Thymus (tissue), 14 donors: ENCODE data around the gene ZNF607. TPM values are rescaled to one million over a fixed set of nuclear protein-coding genes. Genes with fewer than 3 reads are reported as not detected.
"Not testable (repeated sequence)": the region's sequence is repeated elsewhere in the genome, so short reads cannot be mapped to it uniquely, and the experiment has no call there.

Experiments used
- DNase-seq, 9 donors: peaks; one replicate each; pipeline ENCODE4 v3.0.0-alpha.2; 2013; ENCODE audit warnings: low spot score in 9 of 9, low read depth in 6 of 9, missing footprints in 1 of 9
- H3K27ac ChIP-seq, 2 donors: one replicate each; pipeline ENCODE4 v1.5.1; 2013; ENCODE audit warnings: control low read depth in 1 of 2, low read depth in 1 of 2, low read length in 1 of 2, mild to moderate bottlenecking in 1 of 2, moderate library complexity in 1 of 2
- H3K27me3 ChIP-seq, 2 donors: one replicate each; pipeline ENCODE4 v1.5.1; 2013; ENCODE audit warnings: low read length in 1 of 2; ENCODE audit not compliant: control insufficient read depth in 2 of 2, insufficient read depth in 1 of 2
- H3K36me3 ChIP-seq, 2 donors: one replicate each; pipeline ENCODE4 v1.5.1; 2013; ENCODE audit warnings: low read length in 1 of 2, mild to moderate bottlenecking in 1 of 2, moderate library complexity in 1 of 2; ENCODE audit not compliant: control insufficient read depth in 2 of 2, insufficient read depth in 2 of 2
- H3K4me1 ChIP-seq, 2 donors: one replicate each; pipeline ENCODE4 v1.5.1; 2013; ENCODE audit warnings: low read length in 2 of 2; ENCODE audit not compliant: control insufficient read depth in 2 of 2, insufficient read depth in 2 of 2
- H3K4me3 ChIP-seq, 2 donors: one replicate each; pipeline ENCODE4 v1.5.1; 2013; ENCODE audit warnings: low read length in 2 of 2, control low read depth in 1 of 2, mild to moderate bottlenecking in 1 of 2
- H3K9me3 ChIP-seq, 2 donors: one replicate each; pipeline ENCODE4 v1.5.1; 2013; ENCODE audit warnings: low read length in 1 of 2, mild to moderate bottlenecking in 1 of 2; ENCODE audit not compliant: control insufficient read depth in 2 of 2, insufficient read depth in 1 of 2
- WGBS: extraction: QIAGEN DNeasy Blood & Tissue Kit; methylation state at CpG from one replicate; pipeline ENCODE4 v1.1.7; 2013; 5-methylcytosine and 5-hydroxymethylcytosine counted together
- long read RNA-seq, 10 donors: transcript quantifications; one replicate each; lab custom pipeline, GENCODE V29; 2026
- polyA plus RNA-seq: library from polyadenylated mRNA; stranded (reverse); fragments of 200-250 nt; gene quantifications from one replicate; pipeline ENCODE4 v1.2.3, GENCODE V29; 2013
- total RNA-seq: library from RNA; stranded (reverse); fragments of 120-200 nt; gene quantifications from one replicate; pipeline ENCODE4 v1.2.4, GENCODE V29; 2013
- donor health status: healthy.

The ZNF607 gene
- total RNA-seq (5.5 TPM), polyA plus RNA-seq (3.7 TPM)
- long read RNA-seq, donor 1: 0 reads
- long read RNA-seq, donor 2: 0 reads
- long read RNA-seq, donor 3: 0 reads
- long read RNA-seq, donor 4: 0 reads
- long read RNA-seq, donor 5: 0 reads
- long read RNA-seq, donor 6: 0 reads
- long read RNA-seq, donor 7: 0 reads
- long read RNA-seq, donor 8: 0 reads
- long read RNA-seq, donor 9: 0 reads
- long read RNA-seq, donor 10: 0 reads

GRCh38 chr19:37719111-37719926 is at the start of gene ZNF607:
TSS of gene ZNF607 (minus strand) at chr19:37719761. CDS start at chr19:37711618, 8,143 bp downstream.
- H3K27ac ChIP-seq: peak within 1 kb of the TSS; percentile 41 to 82
- no peaks in the 10 kb centered on the region for H3K36me3 ChIP-seq
- peak; percentile 54 to 88 (median 69) for DNase-seq
- no peaks in the 10 kb centered on the region for H3K9me3 ChIP-seq
- peak within 1 kb of the TSS; percentile 69 to 93 for H3K4me3 ChIP-seq
- H3K4me1 ChIP-seq: peaks cover 0 to 3% of the 10 kb centered on the region in 2 donors
- H3K27me3 ChIP-seq: no peaks in the 10 kb centered on the region
- under 1% methylated on average over 54 of the region's 54 CpGs for WGBS

GRCh38 chr19:37763488-37763887 is 43.9 kb upstream of the ZNF607 start:
- DNase-seq: no peak
- H3K4me1 ChIP-seq: no peaks in the 10 kb centered on the region
- WGBS: 98% methylated on average over 1 of the region's 1 CpG
- H3K27ac ChIP-seq: no peak overlapping the region
- H3K27me3 ChIP-seq: no peaks in the 10 kb centered on the region
- peaks cover 0 to 11% of the 10 kb centered on the region in 2 donors for H3K36me3 ChIP-seq
- no peaks in the 10 kb centered on the region for H3K9me3 ChIP-seq
- H3K4me3 ChIP-seq: no peak overlapping the region

GRCh38 chr19:37757683-37758082 is 38.1 kb upstream of the ZNF607 start:
- H3K9me3 ChIP-seq, H3K4me3 ChIP-seq, DNase-seq, H3K27me3 ChIP-seq, H3K36me3 ChIP-seq, H3K27ac ChIP-seq, H3K4me1 ChIP-seq: not testable (repeated sequence)
- WGBS: 92% methylated on average over 4 of the region's 4 CpGs

- Histone ChIP-seq H3K27me3 (no peaks in the 10 kb centered on the region), H3K4me3 (no peak overlapping the region), H3K36me3 (peaks cover 4 to 7% of the 10 kb centered on the region in 2 donors), H3K27ac (no peak overlapping the region), H3K4me1 (no peaks in the 10 kb centered on the region), H3K9me3 (peaks cover 6 to 13% of the 10 kb centered on the region in 2 donors)
- no peak for DNase-seq
- WGBS: 79% methylated on average over 5 of the region's 5 CpGs
These were observed 18.8 kb upstream of the ZNF607 start for GRCh38 chr19:37738371-37738770.

- Histone ChIP-seq H3K27me3 (no peaks in the 10 kb centered on the region), H3K27ac (peak overlapping the region in 1 of 2 donors; percentile 12), H3K4me1 (no peaks in the 10 kb centered on the region), H3K9me3 (no peaks in the 10 kb centered on the region), H3K4me3 (no peak overlapping the region), H3K36me3 (no peaks in the 10 kb centered on the region)
- DNase-seq: peak in 1 of 9 donors; percentile 19
- WGBS: 96% methylated on average over 2 of the region's 2 CpGs
These were observed 5.6 kb upstream of the ZNF607 start for GRCh38 chr19:37725181-37725580.

GRCh38 chr19:37719927-37720265 is 335 bp upstream of the ZNF607 start:
- Histone ChIP-seq H3K9me3 (no peaks in the 10 kb centered on the region), H3K27me3 (no peaks in the 10 kb centered on the region), H3K27ac (no peak overlapping the region), H3K36me3 (no peaks in the 10 kb centered on the region), H3K4me1 (peaks cover 0 to 3% of the 10 kb centered on the region in 2 donors), H3K4me3 (peak overlapping the region; percentile 69 to 93)
- 10% methylated on average over 8 of the region's 8 CpGs for WGBS
- no peak for DNase-seq

GRCh38 chr19:37718304-37718703 is 1.3 kb downstream of the ZNF607 start:
- Histone ChIP-seq H3K27ac (no peak overlapping the region), H3K27me3 (no peaks in the 10 kb centered on the region), H3K36me3 (no peaks in the 10 kb centered on the region), H3K9me3 (no peaks in the 10 kb centered on the region), H3K4me1 (peaks cover 0 to 3% of the 10 kb centered on the region in 2 donors), H3K4me3 (peak overlapping the region in 1 of 2 donors; percentile 69)
- DNase-seq: no peak
- 91% methylated on average over 10 of the region's 10 CpGs for WGBS

- WGBS: 97% methylated on average over 2 of the region's 2 CpGs
- no peak for DNase-seq
- no peaks in the 10 kb centered on the region for H3K9me3 ChIP-seq
- H3K36me3 ChIP-seq: no peaks in the 10 kb centered on the region
- no peak overlapping the region for H3K4me3 ChIP-seq
- H3K27ac ChIP-seq: no peak overlapping the region
- peaks cover 0 to 3% of the 10 kb centered on the region in 2 donors for H3K4me1 ChIP-seq
- H3K27me3 ChIP-seq: no peaks in the 10 kb centered on the region
These were observed 3.4 kb downstream of the ZNF607 start for GRCh38 chr19:37716140-37716539.

- Histone ChIP-seq H3K4me1 (no peaks in the 10 kb centered on the region), H3K27me3 (no peaks in the 10 kb centered on the region), H3K27ac (no peak overlapping the region), H3K4me3 (no peak overlapping the region), H3K9me3 (peaks cover 5 to 6% of the 10 kb centered on the region in 2 donors), H3K36me3 (peaks cover 0 to 14% of the 10 kb centered on the region in 2 donors)
- no peak for DNase-seq
- WGBS: over 99% methylated on average over 7 of the region's 7 CpGs
These were observed 13.4 kb downstream of the ZNF607 start for GRCh38 chr19:37706052-37706605.
